HepG2 (cell line): ENCODE results near the gene PTTG1.

Experiments used
- FOXJ3 ChIP-seq: sonication (generic); formaldehyde crosslinking; IDR thresholded peaks from 2 replicates; pipeline ENCODE4 v1.4.0; 2020; ENCODE audit warnings: missing genetic modification reagents, mild to moderate bottlenecking, borderline replicate concordance
- SRSF9 ChIP-seq: fragments of 200-400 bp; formaldehyde crosslinking; IDR thresholded peaks from 2 replicates; pipeline ENCODE4 v1.6.1; 2018; ENCODE audit warnings: borderline replicate concordance, mild to moderate bottlenecking, low read depth, low read length; ENCODE audit not compliant: insufficient read depth, poor library complexity, severe bottlenecking
- TAF1 ChIP-seq: sonication (generic); formaldehyde crosslinking; IDR thresholded peaks from 2 replicates; pipeline ENCODE4 v1.4.0; 2020; ENCODE audit warnings: missing genetic modification reagents
- TSC22D2 ChIP-seq: sonication (generic); formaldehyde crosslinking; IDR thresholded peaks from 2 replicates; pipeline ENCODE4 v1.5.1; 2020; ENCODE audit warnings: missing genetic modification reagents, mild to moderate bottlenecking, borderline replicate concordance
- TF ChIP-seq, protein P1 (sequence below): sonication (generic); formaldehyde crosslinking; IDR thresholded peaks from 2 replicates; pipeline ENCODE4 v1.4.0; 2020; ENCODE audit warnings: missing genetic modification reagents
- TF ChIP-seq, protein P2 (sequence below): sonication (generic); formaldehyde crosslinking; IDR thresholded peaks from 2 replicates; pipeline ENCODE4 v1.5.0; 2020; ENCODE audit warnings: mild to moderate bottlenecking, missing genetic modification reagents, moderate library complexity
- TF ChIP-seq, protein P3 (sequence below): sonication (generic); formaldehyde crosslinking; IDR thresholded peaks from 2 replicates; pipeline ENCODE4 v1.4.0; 2020; ENCODE audit warnings: missing genetic modification reagents

DNA sequence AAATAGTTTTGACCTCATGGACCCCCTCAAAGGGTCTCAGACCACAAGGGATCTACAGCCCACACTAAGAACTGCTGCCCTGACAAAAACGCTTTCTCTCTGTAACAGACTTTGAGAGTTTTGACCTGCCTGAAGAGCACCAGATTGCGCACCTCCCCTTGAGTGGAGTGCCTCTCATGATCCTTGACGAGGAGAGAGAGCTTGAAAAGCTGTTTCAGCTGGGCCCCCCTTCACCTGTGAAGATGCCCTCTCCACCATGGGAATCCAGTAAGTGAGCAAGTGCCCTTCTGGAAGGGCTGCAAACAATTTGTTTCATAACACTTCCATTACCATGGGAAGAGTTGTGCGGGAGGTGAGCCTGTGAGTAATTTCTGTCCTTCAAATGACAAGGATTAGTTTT, 6.0 kb downstream of the PTTG1 start:
- TF ChIP-seq FOXJ3 (CRISPR knock-in tag), result no peak
- TF ChIP-seq, protein P1, sequence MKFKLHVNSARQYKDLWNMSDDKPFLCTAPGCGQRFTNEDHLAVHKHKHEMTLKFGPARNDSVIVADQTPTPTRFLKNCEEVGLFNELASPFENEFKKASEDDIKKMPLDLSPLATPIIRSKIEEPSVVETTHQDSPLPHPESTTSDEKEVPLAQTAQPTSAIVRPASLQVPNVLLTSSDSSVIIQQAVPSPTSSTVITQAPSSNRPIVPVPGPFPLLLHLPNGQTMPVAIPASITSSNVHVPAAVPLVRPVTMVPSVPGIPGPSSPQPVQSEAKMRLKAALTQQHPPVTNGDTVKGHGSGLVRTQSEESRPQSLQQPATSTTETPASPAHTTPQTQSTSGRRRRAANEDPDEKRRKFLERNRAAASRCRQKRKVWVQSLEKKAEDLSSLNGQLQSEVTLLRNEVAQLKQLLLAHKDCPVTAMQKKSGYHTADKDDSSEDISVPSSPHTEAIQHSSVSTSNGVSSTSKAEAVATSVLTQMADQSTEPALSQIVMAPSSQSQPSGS, result no peak
- TF ChIP-seq, protein P2, sequence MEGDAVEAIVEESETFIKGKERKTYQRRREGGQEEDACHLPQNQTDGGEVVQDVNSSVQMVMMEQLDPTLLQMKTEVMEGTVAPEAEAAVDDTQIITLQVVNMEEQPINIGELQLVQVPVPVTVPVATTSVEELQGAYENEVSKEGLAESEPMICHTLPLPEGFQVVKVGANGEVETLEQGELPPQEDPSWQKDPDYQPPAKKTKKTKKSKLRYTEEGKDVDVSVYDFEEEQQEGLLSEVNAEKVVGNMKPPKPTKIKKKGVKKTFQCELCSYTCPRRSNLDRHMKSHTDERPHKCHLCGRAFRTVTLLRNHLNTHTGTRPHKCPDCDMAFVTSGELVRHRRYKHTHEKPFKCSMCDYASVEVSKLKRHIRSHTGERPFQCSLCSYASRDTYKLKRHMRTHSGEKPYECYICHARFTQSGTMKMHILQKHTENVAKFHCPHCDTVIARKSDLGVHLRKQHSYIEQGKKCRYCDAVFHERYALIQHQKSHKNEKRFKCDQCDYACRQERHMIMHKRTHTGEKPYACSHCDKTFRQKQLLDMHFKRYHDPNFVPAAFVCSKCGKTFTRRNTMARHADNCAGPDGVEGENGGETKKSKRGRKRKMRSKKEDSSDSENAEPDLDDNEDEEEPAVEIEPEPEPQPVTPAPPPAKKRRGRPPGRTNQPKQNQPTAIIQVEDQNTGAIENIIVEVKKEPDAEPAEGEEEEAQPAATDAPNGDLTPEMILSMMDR, result no peak
- no peak for TF ChIP-seq SRSF9
- TF ChIP-seq TSC22D2 (CRISPR knock-in tag), result no peak
- TF ChIP-seq TAF1 (CRISPR knock-in tag), result no peak
- TF ChIP-seq, protein P3, sequence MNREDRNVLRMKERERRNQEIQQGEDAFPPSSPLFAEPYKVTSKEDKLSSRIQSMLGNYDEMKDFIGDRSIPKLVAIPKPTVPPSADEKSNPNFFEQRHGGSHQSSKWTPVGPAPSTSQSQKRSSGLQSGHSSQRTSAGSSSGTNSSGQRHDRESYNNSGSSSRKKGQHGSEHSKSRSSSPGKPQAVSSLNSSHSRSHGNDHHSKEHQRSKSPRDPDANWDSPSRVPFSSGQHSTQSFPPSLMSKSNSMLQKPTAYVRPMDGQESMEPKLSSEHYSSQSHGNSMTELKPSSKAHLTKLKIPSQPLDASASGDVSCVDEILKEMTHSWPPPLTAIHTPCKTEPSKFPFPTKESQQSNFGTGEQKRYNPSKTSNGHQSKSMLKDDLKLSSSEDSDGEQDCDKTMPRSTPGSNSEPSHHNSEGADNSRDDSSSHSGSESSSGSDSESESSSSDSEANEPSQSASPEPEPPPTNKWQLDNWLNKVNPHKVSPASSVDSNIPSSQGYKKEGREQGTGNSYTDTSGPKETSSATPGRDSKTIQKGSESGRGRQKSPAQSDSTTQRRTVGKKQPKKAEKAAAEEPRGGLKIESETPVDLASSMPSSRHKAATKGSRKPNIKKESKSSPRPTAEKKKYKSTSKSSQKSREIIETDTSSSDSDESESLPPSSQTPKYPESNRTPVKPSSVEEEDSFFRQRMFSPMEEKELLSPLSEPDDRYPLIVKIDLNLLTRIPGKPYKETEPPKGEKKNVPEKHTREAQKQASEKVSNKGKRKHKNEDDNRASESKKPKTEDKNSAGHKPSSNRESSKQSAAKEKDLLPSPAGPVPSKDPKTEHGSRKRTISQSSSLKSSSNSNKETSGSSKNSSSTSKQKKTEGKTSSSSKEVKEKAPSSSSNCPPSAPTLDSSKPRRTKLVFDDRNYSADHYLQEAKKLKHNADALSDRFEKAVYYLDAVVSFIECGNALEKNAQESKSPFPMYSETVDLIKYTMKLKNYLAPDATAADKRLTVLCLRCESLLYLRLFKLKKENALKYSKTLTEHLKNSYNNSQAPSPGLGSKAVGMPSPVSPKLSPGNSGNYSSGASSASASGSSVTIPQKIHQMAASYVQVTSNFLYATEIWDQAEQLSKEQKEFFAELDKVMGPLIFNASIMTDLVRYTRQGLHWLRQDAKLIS (CRISPR knock-in tag), result no peak
